ENCODE data around the gene VAPB.
"Not testable (repeated sequence)": the region's sequence is repeated elsewhere in the genome, so short reads cannot be mapped to it uniquely, and the experiment has no call there.

VAPB gene, protein sequence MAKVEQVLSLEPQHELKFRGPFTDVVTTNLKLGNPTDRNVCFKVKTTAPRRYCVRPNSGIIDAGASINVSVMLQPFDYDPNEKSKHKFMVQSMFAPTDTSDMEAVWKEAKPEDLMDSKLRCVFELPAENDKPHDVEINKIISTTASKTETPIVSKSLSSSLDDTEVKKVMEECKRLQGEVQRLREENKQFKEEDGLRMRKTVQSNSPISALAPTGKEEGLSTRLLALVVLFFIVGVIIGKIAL

DNA sequence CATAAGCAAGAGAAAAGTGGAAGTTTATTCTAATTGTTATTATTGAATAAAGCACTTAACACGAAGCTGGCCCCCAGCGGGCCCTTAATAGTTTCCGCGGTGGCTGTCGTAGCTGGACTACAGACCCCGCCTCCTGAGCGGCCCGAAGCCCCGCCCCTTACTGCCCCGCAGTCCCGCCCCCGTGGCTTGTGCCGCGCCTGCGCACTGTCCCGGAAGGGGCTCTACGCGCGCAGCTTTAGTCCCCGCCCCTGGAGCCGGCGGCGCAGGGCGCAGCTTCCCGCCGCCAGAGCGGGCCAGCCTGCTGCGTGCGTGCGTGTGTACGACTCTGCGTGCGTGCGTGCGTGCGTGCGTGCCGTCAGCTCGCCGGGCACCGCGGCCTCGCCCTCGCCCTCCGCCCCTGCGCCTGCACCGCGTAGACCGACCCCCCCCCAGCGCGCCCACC lies at the start of gene VAPB:
Gene VAPB (plus strand): TSS at position 348 of the 442 bp plus-strand sequence. CDS start 231 bp downstream, outside the sequence.
- peak; percentile 92 for DNase-seq

DNA sequence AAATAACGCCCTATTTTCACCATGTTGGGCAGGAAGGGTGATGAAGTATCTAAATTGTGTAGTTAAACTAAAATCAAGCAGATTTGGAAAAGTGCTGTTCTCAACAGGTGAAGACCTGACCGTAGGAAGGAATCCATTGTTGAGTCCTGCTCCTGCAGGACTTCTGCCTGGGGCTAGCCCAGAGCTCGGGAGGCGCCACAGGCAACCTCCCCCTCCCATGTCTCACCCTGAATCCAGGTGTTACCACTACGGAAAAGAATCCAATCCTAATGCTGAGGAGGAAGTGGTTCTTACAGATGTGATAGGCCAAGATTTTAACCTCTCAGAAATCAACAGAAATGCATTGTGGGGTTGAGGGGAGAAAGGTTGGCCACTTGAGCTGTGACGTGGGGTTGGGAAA lies 49.3 kb upstream of the VAPB start:
- DNase-seq, result no peak

DNA sequence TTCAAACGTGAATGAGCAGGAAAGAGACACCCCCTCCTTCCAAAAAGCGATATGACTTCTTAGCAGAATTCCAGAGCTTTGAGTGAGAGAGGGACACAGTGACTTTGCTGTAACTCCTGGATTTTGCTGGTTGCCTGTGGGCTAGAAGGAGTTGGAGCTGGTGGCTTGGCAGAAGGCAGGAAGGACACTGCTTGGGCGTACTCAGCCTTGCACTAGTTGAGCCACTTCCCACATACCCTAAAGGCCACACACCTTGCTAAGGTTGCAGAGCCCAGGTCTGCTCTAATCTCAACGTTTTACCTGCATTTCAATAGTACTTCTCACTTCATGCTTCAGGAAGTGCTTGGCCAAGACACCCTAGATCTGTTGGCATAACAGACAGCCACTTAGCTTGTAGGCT lies 48.9 kb upstream of the VAPB start:
- no peak for DNase-seq

DNA sequence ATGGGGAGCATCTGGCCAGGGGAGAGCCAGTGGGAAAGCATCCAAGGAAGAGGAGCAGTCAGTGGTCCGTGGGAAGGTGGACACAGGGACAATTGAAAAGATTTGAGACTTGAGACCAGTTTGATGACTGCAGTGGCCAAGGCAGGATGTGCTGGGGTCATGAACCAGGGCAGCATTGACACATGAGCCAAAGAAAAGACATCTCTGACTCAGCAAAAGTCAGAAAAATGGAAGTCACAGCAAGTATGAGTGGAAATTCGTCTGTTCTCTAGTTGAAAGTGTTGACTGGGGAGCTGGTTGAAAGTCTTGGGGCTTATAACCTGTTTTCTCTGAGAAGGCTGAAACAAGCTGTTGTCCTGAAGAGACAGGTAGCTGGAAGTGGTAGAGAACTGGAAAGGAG lies 48.2 kb upstream of the VAPB start:
- DNase-seq, result no peak

DNA sequence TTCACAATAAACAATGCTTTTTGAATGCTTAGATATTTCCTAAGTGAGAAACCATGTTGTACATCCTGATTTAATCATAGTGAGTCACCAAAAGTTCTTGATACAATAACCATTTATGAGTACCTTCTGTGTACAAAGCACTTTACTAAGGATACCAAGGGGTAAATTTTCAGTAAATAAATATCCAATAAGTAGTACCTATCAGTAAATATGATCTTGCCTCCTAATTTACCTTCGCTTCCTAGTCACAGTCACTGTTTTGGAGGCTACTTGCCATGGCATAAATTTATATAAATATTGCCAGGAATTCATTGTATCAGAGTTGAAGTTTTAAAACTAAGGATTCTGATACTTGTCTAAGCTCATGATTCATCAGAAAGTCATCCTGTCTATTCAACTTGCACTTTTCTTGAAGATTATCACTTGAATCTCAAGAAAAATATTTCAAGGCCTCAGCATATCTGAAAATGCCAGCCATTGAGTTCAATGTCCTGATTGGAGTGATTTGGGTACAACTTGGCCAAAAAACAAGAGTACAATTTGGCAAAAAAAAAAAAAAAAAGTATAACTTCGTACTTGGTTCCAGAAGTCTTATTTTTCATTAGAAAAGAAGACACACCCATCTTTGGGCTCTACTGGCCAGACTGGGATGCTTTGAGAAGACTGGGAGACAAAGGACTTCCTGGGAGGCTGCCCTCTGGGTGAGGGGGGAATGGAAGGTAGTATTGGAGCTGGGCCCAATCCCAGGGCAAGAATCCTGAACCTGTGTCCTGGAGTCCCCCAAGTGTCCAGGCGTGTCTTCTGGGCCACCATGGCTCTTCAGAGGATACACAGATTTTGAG lies 46.7 kb upstream of the VAPB start:
- DNase-seq, result no peak

DNA sequence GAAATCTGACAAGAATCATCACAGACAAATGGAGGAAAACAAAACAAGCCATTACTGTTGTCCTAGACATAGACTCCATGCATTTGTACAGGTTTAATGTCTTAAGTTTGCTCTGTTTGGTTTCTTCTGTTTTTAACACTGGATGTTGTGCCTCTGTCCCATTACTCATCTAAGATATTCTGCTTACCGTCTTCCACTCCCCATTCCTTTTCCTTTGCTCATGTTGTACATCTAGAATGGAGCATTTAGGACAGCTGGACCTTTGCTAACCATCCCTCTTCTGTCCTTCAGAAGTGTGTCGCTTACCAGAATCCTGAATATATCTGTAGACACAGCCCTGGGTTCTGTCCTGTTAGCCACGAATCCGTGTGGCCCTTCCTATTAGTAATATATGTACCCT lies 44.3 kb upstream of the VAPB start:
- DNase-seq, result no peak

DNA sequence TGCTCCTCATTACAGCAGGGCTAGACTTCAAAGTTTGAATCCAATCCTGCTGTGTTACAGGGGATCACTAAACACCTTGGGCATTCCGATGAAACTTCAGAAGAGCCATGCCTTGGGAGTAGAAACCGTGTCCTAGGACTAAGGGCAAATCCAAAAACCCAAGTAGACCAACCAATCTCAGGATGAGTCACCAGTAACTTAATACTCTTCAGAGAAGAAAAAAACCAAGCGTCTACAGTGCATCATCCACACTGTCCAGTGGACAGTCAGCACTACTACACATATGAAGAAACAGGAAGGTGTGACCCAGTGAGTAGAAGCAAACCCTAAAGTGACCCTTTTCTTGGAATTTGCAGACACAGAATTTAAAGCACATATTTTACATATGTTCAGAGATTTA lies 39.5 kb upstream of the VAPB start:
- DNase-seq, result no peak

DNA sequence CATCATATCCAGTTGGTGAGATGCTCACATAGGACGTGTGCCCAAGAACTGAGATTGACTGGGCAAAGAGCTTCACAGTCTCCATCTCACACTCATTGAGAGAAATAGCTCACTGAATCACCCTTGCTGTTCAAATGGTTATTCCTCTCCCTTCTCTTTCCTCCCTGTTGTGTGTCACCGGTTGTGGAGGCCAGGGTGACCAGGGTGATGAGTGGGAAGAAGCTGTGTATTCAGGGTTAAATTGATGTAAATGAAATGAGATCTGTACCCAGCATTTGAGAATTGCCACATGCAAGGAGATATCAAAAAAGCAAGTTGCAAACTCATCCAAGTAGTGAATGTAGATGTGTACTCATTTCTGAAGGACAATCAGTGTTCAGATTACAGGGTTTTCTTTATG lies 36.6 kb upstream of the VAPB start:
- no peak for DNase-seq

DNA sequence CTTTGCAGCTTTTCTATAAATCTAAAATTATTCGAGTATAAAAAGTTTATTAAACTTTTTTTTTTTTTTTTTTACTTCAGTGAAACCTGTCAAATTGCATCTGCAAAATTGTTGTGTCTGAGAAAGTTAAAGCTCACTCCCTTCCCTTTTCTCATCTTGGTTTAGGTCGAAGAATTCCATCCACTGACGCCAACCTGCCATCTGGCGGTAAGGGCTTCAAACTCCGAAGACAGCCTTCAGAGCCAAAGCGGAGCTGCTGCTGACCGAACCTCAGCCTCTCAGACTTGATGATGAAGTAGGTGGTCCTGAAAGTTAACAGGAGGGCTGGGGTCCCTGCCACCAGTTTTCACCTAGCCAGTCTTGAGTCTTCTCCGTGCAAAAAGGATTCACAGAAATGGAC lies 29.6 kb upstream of the VAPB start:
- no peak for DNase-seq

DNA sequence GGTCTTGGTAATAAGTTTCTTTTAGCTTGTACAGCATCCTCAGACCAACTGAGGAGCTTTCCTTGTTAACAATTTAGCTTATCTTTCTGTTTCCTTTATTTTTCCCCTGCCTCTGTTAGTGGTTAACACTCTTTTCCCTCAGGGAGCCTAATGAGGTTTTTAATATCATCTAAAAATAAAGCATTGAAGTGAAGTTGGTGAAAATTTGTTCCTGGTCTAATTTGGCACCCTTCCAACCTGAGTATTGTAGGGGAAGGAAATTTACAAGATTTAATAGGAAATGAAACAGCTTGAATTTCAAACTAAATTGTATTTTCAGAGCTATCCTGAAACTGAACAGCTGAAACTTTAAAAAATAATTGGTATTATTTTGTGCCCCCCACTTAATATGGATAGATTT lies 28.1 kb upstream of the VAPB start:
- no peak for DNase-seq

DNA sequence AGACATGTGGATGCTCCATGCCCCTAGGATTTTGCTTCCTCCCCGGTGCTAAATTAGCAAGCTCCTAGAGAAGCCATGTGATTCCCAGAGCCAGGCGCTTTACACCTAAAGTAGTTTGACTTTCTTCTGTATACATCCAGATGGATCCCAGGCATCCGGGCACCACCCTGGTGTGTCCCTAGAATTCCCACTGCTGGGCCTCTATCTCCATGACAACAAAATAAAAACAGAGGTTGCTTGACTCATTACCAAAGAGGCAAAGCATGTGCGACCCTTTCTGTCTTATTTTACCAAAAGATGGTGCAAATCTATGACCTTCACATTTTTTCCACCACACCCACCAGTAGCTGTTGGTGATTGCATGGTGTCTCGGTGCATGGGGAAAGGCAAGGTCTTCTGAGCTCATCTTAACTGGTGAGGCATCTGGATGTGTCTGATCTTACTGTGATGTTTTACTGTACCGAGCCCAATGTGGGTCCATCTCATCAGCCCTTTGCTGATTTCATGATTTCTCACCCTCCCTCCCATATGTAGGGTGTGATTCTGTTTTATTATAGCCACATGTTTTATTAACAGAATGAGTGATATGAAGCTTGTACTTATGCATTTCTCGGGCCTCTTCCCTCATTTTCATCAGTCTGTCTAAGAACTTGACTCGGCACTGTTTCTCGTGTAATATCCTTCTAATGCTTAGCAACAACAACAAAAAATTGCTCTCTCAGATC lies 27.4 kb upstream of the VAPB start:
- DNase-seq, result no peak

DNA sequence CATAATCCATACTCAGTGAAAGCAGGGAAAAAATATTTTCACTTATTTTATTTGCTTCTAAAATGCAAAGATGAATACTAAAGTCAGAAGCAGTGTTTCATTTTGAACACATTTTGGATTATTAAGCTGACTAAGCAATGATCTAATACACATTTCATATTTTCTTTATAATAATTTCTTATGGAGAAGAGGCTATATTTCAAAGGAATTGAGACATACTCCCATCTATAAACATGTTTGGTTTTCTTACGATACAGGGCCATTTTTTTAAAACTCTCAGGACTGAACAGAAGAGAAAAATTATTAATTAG lies 26.9 kb upstream of the VAPB start:
- no peak for DNase-seq

DNA sequence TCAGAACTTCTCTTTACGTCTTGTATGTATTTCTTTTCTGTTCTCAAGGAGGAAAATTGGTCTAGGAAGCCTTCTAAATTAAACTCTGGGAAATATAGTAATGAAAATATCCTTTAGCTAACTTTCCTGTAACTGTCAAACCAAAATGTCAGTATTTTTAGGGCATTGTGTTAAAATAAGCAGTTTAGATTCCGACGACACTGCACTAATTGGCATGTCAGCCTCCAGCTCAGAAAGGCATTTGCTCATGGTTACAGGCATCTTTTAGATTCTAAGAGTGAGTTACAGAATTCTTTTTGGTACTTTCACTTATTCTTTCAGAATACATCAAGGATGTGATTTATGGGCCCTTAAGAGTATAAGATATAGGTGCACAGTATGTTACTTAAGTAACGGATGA lies 26.1 kb upstream of the VAPB start:
- no peak for DNase-seq

DNA sequence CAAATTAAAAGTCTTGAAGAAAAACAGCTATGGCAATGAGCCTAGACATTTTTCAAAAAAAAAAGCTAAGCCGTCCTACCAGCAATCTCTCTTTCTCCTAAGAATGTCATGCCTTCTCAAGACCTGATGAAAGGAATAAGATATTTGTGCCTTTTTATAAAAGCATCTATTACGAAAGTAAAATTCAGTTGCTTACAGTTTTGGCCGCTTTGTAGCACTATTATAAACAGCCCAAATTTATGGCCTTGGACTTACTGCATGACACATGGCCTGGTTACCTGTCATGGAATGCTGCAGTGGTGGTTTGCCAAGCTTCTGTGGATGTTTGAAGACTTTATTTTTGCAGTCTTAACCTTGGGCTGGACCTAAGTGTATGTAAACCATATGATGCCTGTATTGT lies 22.2 kb upstream of the VAPB start:
- no peak for DNase-seq

DNA sequence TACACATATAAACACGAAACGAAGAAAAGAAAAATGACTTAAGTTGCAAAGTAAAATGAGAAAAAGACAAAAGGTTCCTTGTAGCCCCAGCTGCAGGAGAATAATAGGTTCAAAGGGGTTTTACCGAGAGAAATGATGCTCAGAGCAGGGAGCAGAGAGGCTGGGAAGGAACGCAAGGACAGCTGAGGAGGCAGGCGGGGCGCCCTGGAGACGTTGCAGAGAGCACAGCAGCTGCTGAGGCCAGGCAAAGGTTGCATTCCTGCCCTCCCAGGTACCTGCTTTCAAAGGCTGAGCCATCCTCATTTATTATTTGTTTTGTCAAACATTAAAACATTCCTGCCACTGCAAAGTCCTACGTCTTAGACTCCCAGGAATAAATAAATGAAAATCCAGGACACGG lies 16.2 kb upstream of the VAPB start:
- no peak for DNase-seq

DNA sequence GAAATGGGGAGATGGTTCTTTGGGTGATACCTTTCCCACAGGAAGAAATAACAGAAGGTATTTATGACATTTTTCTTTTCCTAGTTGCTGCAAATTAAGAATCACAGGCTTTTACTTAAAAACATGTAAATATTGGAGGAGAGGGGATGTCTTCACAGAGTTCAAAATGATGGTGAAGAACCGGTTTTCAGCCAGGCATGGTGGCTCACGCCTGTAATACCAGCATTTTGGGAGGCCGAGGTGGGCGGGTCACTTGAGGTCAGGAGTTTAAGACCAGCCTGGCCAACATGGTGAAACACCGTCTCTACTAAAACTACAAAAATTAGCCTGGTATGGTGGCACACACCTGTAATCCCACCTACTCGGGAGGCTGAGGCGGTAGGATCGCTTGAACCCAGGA lies 15.7 kb upstream of the VAPB start:
- not testable (repeated sequence) for DNase-seq

DNA sequence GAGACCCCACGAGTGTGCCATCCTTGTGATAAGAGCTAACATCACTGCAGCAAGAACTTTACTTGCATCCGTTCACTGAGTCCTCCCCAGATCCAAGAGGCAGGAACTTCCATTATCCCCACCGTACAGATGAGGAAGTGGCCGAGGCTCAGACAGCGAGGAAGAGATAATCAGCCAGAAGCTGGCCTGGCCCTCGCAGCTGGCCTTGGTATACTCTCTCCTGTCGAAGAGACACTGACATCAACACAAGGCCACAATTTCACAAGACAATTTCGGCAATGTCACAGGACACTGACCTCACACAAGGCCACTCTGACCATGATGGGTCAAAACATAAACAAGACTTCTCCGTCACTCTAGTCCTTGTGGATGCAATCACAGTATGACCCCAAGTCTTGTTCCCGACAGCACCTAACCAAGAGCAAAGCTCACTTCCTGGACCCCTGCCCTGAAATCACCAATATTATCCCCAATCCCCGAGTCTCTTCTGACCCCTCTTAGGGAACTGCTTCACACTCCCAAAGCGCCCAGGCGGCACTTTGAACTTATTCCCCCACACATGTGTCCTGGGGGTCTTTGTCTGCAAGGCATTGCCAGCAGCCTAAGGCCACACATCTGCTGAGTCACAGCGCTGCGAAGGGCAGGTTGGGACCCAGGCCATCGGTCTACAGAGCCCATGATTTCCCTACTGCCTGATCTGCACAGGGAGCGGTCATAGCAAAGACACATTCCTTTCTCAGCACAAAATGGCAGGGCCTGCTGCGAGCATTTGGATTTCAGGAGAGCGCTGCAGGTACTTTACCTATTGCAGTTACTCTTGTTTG lies 14.8 kb upstream of the VAPB start:
- no peak for DNase-seq

DNA sequence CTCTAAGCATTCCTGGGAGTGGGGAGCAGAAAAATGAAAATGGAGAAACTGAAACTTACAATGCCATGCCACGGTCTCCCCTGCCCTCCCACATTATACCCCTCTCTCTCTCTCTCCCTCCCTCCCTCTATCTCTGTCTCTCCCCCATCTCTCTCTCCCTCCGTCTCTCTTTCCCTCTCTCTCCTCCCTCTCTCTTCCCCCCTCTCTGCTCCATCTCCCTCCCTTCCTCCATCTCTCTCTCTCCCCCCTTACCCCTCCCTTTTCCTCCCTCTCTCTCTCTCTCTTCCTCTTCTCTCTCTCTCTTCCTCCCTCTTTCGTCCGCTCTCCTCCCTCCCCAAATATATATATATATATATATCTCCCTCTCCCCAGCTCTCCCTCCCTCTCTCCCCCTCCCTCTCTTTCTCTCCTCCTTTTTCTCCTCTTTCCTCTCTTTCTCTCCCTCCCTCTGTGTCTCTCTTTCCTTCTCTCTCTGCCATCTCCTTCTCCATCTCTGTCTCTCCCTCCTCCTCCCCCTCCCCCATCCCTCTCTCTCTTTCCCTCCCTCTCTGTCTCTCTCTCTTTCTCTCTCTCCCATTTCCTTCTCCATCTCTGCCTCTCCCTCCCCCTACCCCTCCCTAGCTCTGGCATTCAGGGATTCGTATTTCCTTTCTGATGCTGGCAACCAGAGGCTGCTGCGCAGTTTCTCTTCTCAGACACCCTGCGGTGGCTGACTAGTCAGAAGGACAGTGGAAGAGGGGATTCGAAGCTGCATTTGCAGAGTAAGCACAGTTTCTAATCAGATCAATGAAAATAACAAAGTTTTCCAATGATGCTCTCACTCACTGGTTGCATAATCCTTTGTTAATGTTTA lies 13.9 kb upstream of the VAPB start:
- no peak for DNase-seq

DNA sequence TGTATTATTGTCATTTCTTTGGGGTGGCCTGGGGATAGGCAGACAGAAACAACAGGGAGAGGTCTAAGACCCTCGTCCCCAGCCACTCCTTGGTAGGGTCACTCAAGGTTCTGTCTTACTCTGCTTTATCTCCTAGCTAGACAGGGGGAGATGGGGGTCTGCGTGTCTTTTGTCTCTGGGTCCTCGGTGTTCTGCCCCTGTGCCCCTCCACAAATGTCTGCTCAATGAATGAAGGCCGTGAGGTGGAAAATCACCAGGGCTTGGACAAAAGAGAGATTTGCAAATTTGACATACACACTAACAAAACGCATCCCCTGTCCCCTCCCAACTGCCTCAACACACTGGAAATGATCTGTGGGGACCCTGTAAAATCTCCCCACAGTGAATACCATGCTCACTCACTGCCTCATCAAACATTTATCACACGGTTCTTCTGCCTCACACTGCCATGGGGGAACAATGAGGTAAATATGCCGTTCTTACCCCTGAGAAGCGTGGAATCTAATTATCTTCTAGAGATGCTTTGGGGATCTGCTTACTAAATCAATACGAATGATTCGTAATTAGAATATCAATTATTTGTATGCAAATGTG lies 13.2 kb upstream of the VAPB start:
- DNase-seq, result no peak

DNA sequence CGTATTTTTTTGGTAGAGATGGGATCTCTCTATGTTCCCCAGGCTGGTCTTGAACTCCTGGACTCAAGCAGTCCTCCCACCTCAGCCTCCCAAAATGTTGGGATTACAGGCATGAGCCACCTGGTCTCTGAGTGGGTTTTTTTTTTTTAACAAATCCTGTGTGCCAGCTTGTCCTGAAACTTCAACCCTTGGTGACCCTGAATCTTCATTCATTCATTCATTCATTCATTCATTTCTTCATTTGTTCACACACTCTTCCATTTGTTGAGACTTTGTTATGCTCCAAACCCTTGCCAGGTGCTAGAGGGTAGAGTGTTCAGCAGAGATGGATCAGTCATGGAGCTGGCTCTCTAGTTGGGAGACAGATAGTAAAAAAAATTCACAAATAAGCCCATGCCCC lies 12.0 kb upstream of the VAPB start:
- no peak for DNase-seq

DNA sequence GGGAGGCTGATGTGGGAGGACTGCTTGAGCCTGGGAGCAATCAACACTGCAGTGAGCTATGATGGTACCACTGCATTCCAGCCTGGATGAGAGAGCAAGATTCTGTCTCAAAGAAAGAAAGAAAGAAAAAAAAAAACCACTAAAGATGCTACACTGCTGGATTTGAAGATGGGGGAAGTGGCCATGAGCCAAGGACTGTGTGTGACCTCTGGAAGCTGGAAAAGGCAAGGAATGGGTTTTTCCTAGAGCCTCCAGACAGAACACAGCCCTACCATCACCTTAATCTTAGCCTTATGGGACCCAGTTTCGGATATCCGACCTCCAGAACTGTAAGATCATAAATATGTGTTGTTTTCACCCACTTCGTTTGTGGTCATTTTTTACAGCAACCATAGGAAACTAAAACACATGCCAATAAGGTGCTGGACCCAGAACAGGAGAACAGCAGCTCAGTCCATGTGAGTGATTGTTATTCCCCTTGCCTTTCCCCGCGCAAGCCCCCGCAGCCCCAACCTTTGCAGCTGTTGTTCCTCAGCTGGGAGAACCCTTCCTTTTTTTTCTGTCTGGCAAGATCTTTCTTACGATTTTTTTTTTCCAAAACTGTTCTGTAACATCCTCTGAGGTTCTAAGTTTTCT lies 11.1 kb upstream of the VAPB start:
- no peak for DNase-seq

Data from NCI-H2029 (cell line).